COLO829 (cell line): ENCODE results near the gene NKX2-3.

Experiments
- DNase-seq: peaks from one replicate; pipeline ENCODE4 v3.0.0; 2012; ENCODE audit warnings: low spot score

NKX2-3 gene

GRCh38 chr10:99539120-99539519 is 6.4 kb downstream of the NKX2-3 start:
- DNase-seq = no peak

- no peak for DNase-seq
Observed at GRCh38 chr10:99539820-99540219, 7.1 kb downstream of the NKX2-3 start.

DNA sequence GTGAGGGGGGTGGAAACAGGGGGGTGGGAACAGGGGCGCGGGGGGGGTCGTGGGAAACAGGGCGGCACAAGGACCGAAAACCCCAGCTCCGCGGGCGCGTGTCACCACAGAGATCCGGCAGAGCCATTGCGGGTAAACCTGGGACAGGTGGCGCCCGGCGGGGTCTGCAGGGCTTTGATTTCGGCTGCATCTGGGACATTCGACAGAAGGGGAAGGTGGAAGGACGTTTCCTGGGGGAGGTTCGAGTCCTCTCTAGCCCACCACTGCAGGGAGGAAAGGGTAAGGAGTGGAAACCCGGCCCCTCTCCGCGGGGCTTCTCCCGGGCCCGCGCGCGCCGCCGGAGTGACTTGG is 7.5 kb downstream of the NKX2-3 start:
- DNase-seq = no peak

- no peak for DNase-seq
Observed at GRCh38 chr10:99540657-99541531, 8.2 kb downstream of the NKX2-3 start.

DNA sequence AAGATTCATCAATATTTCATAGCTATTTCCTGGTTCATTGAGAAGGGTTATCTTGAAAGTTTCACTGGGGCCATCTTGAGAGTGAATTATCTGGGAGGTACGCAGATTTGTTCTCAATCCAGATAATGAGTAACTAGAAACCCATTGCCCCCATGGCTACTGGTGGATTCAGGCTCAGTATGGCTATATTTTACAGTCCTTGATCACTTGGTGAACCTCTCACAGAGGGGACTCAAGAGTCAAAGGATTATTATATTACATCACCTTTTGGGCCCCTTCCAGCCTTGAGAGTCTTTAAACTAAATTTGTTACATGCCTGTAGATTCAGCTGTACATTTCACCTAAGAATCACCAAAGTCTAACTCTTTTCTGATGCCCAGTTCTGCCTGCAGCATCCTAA is 11.6 kb downstream of the NKX2-3 start:
- DNase-seq = no peak

- DNase-seq = peak; percentile 27
Observed at GRCh38 chr10:99548041-99548530, 15.3 kb downstream of the NKX2-3 start.

GRCh38 chr10:99551158-99551557 is 18.4 kb downstream of the NKX2-3 start:
- DNase-seq = peak; percentile 82

DNA sequence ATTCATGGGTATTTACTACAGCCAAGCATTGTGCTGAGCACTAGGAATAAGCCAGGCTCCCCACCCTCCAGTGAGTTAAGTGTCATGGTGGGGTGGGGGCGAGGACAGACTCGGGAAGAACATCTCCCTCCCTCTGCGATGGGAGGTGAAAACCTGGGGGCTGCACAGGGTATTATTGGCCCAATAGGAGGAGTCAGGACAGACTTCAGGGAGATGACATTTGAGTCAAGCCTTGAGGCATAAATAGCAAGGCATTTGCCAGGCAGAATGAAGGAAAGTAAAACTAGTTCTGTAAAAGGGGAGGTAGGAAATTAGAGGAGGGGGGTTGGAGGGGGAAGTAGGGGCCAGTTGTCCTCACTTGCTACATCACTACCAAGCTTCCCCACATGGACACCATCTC is 18.9 kb downstream of the NKX2-3 start:
- no peak for DNase-seq

DNA sequence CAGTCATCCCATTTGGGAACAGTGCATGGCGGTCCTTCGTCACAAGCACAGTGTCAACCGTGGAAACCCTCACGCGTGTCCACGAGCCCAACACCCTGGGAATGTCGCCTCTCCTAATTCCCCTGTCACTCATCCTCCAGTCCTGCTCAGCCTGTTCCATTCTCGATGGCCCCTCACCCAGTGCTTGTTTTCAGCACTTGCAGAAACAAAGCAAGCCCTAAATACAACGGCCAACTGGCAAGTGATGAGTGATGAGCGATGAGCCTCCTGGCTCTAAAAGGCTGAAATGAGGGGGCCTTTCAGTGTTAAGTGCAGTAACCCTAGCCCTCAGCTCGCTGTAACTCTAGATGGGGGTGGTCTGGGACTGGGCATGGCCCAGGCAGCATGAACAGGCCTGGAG is 22.6 kb downstream of the NKX2-3 start:
- DNase-seq = no peak

GRCh38 chr10:99555825-99556523 is 23.2 kb downstream of the NKX2-3 start:
- DNase-seq = no peak

DNA sequence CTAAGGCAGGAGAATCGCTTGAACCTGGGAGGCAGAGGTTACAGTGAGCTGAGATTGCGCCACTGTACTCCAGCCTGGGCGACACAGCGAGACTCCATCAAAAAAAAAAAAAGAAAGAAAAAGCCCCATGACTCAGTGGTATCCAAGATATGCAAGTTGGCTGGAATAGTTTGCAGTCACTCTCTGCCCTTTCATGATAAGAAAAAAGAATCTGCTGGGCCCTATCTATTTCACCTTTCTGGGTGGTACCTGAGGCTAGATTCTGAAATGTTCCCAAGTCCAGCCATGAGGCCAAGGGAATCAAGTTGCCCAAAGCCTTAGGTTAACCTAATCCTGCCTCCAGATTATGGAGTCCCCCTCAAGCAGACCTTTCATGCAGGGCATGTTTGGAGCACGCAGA is 24.3 kb downstream of the NKX2-3 start:
- no peak for DNase-seq

DNA sequence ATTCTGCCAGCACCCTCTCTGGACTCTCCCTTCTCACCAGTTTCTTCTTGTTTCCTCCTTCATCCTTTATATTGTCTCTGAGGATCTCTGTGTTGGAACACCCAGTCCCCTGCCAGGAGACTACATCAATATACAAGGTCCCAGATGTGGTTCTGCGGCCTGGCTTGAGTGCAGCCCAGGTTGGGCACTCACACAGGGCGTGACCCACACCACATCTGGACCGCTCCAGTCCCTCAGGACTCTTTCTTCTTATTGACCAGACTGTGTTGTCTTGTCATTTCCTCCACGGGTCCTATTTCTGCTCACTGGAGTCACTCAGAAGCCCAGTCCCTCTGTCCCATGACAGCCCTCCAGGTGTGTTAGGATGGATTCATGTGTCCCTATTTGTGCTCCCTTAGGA is 26.0 kb downstream of the NKX2-3 start:
- no peak for DNase-seq

DNA sequence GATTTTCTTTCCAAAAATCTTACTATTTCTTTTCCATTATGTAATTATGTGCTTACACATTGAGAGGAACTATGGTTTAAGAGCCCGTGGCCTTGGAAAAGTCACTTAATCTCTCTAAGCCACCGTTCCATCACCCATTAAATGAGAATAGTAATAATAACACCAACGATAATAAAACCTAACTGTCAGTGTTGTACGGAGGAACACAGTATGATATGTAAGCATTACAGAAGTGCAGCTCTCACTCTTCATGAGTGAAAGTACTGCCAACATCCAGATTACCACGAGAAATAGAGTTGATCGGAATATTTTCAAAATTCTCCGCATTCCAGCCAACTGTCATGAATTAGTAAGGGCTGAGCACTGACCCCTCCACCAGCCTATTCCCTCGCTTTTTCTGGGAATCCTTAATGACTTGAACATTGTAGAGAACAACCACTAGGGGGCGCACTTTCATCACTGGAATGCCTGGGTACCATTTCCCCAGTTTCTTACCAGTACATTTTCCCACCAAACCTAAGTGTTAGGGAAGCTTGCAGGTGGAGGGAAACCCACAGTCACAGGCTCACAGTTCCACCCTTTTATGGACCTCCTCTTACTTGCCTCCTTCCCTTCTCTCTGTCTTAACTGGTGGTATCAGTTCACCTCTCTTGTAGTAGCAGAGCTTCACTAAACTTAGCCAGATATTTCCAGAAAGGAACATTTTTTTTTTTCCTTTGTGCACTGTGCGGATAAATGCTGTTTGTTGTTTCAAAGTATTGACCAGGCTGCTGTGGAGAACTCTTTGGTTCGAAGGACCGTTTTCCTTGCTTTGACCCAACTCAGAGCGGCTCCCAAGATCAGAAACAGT is 27.8 kb downstream of the NKX2-3 start:
- DNase-seq = peak; percentile 45

DNA sequence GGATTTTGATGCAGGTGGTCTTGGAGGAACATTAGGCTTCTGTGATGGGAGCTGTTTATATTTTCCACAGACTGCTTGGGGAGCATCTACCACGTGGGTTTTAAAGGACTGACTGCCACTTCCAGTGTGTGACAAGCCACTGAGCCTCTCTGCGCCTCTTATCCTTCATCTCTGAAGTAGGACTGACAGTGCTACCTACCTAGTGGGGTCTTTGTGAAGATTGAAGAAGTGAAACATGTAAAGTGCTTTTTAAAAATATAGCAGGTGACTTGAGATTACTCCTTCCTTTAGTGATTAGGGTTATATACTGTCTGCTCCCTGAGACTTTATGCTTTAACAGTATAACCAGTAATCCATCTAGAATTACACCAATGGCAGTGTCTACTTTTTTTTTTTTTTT is 29.9 kb downstream of the NKX2-3 start:
- no peak for DNase-seq

GRCh38 chr10:99564361-99564760 is 31.6 kb downstream of the NKX2-3 start:
- DNase-seq = no peak

DNA sequence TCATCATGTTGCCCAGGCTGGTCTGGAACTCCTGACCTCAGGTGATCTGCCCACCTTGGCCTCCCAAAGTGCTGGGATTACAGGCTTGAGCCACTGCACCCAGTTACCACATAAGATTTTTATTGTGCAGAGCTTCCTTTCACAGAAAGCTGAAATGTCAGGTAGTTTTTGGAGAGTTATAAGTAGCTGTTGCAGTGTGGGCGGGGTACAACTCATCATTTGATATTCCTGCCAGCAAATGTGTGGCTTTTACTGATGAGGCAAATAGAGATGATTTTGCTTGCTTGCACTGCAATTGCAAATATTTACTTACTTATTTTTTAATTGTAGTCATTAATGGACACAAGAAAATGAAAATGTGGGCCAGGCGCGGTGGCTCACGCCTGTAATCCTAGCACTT is 32.4 kb downstream of the NKX2-3 start:
- DNase-seq = no peak

DNA sequence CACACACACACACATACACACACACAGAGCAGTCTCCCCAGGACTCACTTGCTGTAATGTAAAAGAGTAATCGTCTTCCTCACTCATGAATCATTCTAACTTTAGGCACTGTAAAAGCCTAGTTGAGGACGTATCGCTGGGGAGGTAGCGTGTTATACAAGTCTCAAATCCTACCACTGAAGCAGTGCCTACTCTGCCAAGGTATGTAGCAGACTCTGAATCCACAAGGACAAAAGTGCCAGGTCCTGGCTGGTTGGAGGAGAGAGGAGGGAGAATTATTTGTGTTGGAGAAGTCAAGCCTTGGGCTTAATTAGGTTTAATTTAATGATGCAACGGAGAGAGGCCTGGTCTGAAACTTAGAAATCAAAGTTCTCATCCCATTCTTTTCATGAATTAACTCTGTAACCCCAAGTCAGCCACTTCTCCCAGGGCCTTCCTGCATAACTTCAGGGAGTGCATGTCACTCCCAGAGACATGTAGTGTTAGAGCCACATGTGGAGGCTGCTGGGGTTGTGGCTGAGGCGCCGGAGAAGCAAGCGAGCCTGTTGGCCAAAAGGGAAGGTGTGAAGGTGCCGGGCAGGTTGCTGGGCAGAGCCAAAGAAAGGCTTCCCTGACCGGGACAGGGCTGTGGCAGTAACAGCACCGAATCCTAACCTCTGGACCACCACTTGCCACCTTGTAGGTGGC is 36.7 kb downstream of the NKX2-3 start:
- no peak for DNase-seq

- no peak for DNase-seq
Observed at GRCh38 chr10:99569961-99570360, 37.2 kb downstream of the NKX2-3 start.

- no peak for DNase-seq
Observed at GRCh38 chr10:99571816-99572215, 39.1 kb downstream of the NKX2-3 start.

DNA sequence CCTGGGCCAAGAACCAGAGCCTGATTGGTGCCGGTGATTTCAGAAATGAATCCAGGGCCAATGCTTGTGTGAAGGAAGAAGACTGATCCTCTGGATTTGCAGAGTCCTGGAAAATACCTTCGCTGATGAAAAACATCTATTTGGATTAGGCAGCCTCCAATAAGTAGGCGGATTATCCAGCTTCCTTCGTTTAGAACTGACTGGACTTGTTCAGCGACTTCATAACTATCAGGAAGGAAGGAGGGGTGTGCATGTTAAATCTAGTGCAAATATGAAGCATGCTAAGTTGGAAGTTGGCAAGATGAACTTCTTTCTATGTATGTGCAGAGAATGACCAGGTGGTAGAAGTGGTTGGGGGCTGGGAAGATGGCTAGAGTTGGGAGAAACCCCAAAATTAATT is 41.0 kb downstream of the NKX2-3 start:
- no peak for DNase-seq

DNA sequence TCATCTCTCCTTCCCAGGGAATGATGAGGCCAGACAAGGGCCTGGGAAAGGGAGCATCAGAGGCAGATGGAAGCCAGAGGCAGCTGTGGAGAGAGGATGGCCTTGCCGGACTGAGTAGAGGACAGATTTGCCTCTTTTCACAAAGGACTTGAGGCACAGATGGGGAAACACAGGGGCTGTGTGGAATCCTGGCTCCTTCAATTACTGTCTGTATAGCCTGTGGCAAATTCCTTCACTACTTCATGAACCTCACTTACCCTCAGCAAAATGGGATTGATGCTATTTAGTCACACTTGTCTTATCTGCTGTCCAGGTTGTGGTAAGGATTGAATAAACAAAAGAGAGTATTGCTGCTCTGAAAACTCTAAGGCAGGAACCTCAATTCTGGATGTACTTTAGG is 47.2 kb downstream of the NKX2-3 start:
- DNase-seq = no peak

DNA sequence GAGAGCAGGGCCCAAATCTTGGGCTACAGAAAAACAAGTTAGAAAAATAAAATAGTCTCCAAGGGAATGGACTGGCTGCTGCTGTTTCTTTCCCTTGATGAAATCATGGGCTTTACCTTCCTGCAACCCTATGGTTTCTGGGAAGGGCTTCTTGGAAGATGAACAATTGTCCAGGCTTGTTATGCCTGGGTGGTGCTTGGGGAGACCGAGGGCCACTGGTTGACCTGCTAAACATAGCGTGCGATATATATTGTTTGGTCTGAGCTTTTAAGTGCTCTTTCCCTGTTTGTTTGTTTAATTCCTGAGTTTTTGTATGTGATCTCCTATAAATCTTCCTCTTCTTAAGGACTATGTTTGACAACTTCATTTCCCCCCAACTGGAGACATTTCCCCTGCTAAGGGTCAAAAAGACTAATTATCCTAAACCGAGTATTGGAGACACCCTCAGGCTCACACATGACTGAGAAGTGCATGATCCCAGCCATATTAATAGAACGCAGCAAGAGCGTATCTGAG is 49.6 kb downstream of the NKX2-3 start:
- DNase-seq = no peak
